Measurements from ENCODE around the gene MED26.

The MED26 gene

DNA sequence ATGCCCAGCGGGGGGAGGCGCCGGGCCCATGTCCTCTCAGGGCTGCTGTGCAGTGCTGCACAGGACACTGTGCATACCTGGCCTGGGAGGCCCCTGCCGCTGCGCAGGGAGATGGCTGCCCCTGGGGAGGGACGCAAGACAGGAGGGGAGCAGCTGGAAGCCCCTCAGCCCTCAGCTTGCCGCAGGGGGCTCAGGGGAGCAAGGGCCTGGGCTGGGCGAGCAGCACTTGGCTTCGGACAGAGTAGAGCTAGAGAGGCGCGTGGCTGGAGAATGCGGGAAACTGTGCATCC, 96.7 kb downstream of the MED26 start:
- Histone ChIP-seq H3K9me3 (ENCODE audit: control insufficient read depth in 1 of 2, low read length in 2 of 2) (no peaks in the 10 kb centered on the region), H3K27ac (ENCODE audit: low read length) (no peak overlapping the region), H3K4me1 (ENCODE audit: control insufficient read depth in 1 of 2, insufficient read depth in 2 of 2, low read length in 2 of 2) (no peaks in the 10 kb centered on the region), H3K27me3 (ENCODE audit: low read depth, low read length) (no peaks in the 10 kb centered on the region), H3K4me3 (ENCODE audit: low read depth in 1 of 2, low read length in 2 of 2) (no peak overlapping the region), H3K36me3 (ENCODE audit: control insufficient read depth in 1 of 2, insufficient read depth in 2 of 2, low read length in 2 of 2) (peaks cover 41 to 97% of the 10 kb centered on the region in 2 donors)

DNA sequence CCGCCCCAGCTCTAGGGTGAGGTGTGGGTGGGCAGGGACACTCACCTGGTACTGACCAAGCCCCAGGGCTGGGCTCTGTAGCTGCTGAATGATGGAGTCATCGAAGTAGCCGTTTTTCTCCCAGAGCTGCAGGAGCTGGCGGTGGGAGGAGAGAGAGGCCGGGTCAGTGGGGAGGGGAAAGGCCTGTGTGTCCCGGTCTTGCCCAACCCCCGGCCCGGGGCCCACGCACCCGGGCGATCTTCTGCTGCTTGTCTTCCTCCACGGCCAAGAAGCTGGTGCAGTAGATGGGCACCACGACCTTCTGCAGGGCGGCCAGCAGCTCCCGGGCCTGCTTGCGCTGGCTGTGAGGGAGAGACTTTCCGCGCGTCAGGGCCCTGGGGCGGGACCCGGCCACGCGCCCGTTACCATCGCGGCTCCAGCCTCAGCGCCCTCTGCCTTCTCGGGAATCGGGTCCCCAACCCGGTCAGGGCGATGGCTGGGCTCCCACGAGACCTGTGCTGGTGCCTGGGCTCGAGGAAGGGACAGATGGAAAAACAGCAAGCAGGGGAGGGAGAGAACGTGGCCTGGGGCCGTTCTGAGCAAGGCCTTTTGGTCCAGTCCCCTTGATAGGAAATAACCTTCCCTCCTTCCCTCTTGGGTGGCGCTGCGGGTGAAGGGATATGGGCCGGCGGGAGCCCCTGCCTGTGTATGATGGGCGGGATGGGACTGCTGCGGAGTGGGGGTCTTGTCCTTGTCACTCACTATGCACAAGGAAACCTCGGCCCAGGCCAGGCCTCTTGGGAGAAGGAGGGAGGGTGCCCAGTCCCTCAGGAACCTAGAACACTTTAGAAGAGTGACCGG, 97.2 kb downstream of the MED26 start:
- Histone ChIP-seq H3K4me1 (ENCODE audit: control insufficient read depth in 1 of 2, insufficient read depth in 2 of 2, low read length in 2 of 2) (no peaks in the 10 kb centered on the region), H3K4me3 (ENCODE audit: low read depth in 1 of 2, low read length in 2 of 2) (no peak overlapping the region), H3K27me3 (ENCODE audit: low read depth, low read length) (no peaks in the 10 kb centered on the region), H3K36me3 (ENCODE audit: control insufficient read depth in 1 of 2, insufficient read depth in 2 of 2, low read length in 2 of 2) (peaks cover 44 to 98% of the 10 kb centered on the region in 2 donors), H3K27ac (ENCODE audit: low read length) (no peak overlapping the region), H3K9me3 (ENCODE audit: control insufficient read depth in 1 of 2, low read length in 2 of 2) (no peaks in the 10 kb centered on the region)

DNA sequence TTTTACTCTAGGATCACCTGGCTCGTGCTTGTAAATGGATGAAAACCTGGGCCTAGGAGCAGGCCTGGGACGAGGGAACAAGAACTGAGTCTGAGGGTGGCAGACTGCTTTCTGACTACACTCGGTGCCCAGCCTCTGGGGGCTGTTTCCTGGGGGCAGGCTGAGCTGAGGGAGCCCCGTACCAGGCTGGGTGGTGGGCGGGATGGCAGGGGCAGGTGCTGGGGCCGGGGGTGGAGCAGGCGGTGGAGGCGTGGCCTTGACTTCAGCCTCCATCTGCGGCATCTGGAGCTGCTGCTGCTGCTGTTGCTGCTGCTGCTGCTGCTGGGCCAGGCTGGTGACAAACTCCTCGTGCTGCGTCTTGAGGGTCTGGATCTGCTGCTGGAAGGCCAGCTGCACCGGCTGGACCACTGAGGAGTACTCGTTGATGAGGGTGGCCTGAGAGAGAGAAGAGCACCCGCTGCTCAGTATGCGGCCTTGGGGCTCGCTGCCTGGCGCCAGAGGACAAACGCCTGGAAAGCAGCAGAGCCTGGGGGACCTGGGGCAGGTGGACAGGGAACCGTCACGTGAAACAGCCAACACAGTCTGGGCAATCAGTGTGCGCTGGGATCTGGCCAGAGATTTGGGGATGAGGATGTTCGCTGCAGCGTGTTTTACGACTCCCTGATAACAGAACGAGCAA, 98.4 kb downstream of the MED26 start:
- no peak overlapping the region for H3K27ac ChIP-seq (ENCODE audit: low read length)
- H3K27me3 ChIP-seq (ENCODE audit: low read depth, low read length): no peaks in the 10 kb centered on the region
- H3K4me1 ChIP-seq (ENCODE audit: control insufficient read depth in 1 of 2, insufficient read depth in 2 of 2, low read length in 2 of 2): no peaks in the 10 kb centered on the region
- H3K36me3 ChIP-seq (ENCODE audit: control insufficient read depth in 1 of 2, insufficient read depth in 2 of 2, low read length in 2 of 2): peaks cover 44 to 98% of the 10 kb centered on the region in 2 donors
- H3K4me3 ChIP-seq (ENCODE audit: low read depth in 1 of 2, low read length in 2 of 2): no peak overlapping the region
- H3K9me3 ChIP-seq (ENCODE audit: control insufficient read depth in 1 of 2, low read length in 2 of 2): no peaks in the 10 kb centered on the region

DNA sequence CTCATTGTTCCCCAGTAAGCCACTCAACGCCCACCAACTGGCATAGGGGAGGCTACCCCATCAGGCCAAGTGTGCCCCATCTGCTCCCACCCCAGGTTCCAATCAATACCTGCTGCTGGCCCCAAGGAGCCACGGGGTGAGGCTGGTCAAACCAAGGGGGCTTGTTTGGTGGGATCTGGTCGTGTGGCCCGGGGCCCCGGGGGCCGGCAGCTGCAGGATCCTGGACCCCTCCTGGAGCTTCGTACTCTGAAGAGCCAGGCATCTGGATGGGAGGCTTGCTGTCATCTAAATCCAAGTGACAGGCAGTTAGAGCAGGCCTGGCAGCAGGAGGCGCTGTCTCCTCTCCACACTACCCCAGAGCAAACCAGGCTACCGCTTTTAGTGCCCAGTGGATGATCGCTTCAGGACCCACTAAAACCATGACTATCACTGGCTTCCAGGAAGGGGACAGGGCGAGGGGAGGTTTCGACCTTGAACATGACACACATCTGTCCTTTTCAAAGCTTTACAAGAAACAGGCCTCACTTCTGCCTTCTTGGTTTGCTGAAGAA, 100.0 kb downstream of the MED26 start:
- no peak overlapping the region for H3K4me3 ChIP-seq (ENCODE audit: low read depth in 1 of 2, low read length in 2 of 2)
- H3K4me1 ChIP-seq (ENCODE audit: control insufficient read depth in 1 of 2, insufficient read depth in 2 of 2, low read length in 2 of 2): no peaks in the 10 kb centered on the region
- no peaks in the 10 kb centered on the region for H3K9me3 ChIP-seq (ENCODE audit: control insufficient read depth in 1 of 2, low read length in 2 of 2)
- H3K27ac ChIP-seq (ENCODE audit: low read length): no peak overlapping the region
- peaks cover 43 to 93% of the 10 kb centered on the region in 2 donors for H3K36me3 ChIP-seq (ENCODE audit: control insufficient read depth in 1 of 2, insufficient read depth in 2 of 2, low read length in 2 of 2)
- H3K27me3 ChIP-seq (ENCODE audit: low read depth, low read length): no peaks in the 10 kb centered on the region

DNA sequence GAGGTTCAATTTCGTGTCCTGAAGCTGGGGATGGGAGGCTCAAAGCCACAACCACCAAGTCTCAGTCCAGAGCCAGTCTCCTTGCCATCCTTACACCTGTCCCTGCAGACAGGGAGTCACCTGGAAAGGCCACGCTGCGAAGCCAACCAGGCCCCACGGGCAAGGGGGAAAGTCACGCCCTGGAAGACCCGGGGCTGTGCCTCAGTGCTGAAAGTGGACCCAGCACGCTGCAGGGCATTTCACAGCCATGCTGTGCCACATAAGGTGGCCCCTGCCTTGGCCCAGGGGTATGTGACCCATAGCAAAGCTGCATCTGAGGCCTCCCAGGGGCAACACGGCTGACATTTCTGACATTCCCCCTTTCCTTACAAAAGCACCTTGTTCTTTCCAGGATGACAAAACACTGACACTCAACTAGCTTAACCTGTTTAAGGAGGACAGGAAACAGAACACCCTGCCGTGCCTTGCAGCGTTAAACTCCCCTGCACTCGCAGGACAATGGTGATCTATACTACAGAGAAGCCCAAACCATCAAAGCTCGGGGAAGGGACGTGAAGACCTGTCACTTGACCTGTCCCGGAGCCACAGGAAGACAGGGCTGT, 100.6 kb downstream of the MED26 start:
- Histone ChIP-seq H3K9me3 (ENCODE audit: control insufficient read depth in 1 of 2, low read length in 2 of 2) (no peaks in the 10 kb centered on the region), H3K36me3 (ENCODE audit: control insufficient read depth in 1 of 2, insufficient read depth in 2 of 2, low read length in 2 of 2) (peaks cover 49 to 93% of the 10 kb centered on the region in 2 donors), H3K4me1 (ENCODE audit: control insufficient read depth in 1 of 2, insufficient read depth in 2 of 2, low read length in 2 of 2) (no peaks in the 10 kb centered on the region), H3K27ac (ENCODE audit: low read length) (no peak overlapping the region), H3K27me3 (ENCODE audit: low read depth, low read length) (no peaks in the 10 kb centered on the region), H3K4me3 (ENCODE audit: low read depth in 1 of 2, low read length in 2 of 2) (no peak overlapping the region)

DNA sequence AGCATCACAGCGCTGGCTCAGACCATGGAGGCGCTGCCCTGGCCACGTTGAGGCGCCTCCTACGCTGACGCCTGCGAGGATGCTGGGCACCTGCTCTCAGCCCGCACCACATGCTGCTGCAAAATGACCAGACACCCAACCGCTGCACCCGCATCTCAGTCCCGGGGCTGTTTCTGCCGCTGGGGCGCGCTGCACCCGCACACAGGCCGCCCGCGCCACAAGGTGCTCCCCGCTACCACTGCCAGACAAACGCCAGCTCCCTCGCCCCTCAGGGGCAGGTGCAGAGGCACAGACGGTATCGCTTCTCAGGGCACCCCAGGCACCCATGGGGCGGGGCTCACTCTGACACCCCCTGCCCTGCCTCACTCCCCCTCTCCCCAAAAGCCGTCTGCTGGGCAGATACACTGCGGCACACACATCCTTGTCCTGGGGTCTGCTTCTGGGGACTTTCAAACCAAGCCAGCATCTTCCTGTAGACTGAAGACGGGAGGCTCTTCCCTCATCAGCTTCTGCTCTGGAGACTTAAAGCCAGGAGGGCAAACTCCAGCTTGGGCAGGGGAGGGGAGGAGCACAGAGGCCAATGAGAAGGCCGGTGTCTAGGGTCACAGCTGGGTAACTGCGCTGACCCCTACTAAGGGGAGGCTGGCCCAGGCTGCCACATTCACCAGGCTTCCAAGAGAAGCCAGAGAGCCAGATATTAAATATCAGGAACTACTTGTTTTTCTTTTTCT, 102.1 kb downstream of the MED26 start:
- Histone ChIP-seq H3K27ac (ENCODE audit: low read length) (no peak overlapping the region), H3K36me3 (ENCODE audit: control insufficient read depth in 1 of 2, insufficient read depth in 2 of 2, low read length in 2 of 2) (peaks cover 48 to 92% of the 10 kb centered on the region in 2 donors), H3K4me3 (ENCODE audit: low read depth in 1 of 2, low read length in 2 of 2) (no peak overlapping the region)

DNA sequence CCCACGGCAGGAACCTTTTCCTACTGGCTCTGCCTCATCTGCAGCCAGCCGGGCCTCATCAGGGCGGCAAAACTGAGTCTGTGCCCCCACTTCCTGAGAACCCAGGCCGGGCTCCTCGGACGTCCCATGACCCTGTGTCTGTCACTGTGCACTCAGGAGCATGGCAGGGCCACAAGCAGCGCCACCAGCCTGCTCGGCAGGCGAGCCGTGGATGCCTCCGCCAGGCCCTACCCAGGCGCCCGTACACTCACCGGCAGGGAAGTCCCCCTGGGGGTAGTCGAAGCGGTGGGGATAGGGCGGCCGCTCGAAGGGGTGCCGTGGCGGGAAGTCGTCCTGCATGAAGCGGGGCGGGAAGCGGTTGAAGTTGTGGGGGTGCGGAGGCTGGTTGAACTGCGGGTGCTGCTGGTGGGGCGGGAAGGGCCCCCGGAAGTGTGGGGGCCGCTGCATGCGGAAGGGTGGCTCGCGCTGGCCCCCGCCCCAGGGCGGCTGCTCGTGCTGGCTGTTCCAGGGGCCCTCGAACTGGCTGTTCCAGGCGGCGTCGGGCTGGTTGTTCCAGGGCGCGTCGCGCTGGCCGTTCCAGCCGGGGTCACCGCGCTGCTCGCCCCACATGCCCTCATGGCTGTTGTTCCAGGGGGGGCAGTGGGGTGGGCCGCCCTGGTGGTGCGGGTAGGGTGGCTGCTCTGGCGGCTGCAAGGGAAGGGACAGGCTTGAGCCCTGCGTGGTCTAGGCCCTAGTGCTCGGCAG, 102.8 kb downstream of the MED26 start:
- H3K36me3 ChIP-seq (ENCODE audit: control insufficient read depth in 1 of 2, insufficient read depth in 2 of 2, low read length in 2 of 2): peaks cover 48 to 92% of the 10 kb centered on the region in 2 donors
- no peaks in the 10 kb centered on the region for H3K9me3 ChIP-seq (ENCODE audit: control insufficient read depth in 1 of 2, low read length in 2 of 2)
- no peak overlapping the region for H3K4me3 ChIP-seq (ENCODE audit: low read depth in 1 of 2, low read length in 2 of 2)
- no peak overlapping the region for H3K27ac ChIP-seq (ENCODE audit: low read length)
- H3K27me3 ChIP-seq (ENCODE audit: low read depth, low read length): no peaks in the 10 kb centered on the region
- H3K4me1 ChIP-seq (ENCODE audit: control insufficient read depth in 1 of 2, insufficient read depth in 2 of 2, low read length in 2 of 2): no peaks in the 10 kb centered on the region

More for the DNA sequence above, 102.1 kb downstream of the MED26 start:
- no peaks in the 10 kb centered on the region for H3K27me3 ChIP-seq (ENCODE audit: low read depth, low read length)
- no peaks in the 10 kb centered on the region for H3K9me3 ChIP-seq (ENCODE audit: control insufficient read depth in 1 of 2, low read length in 2 of 2)
- no peaks in the 10 kb centered on the region for H3K4me1 ChIP-seq (ENCODE audit: control insufficient read depth in 1 of 2, insufficient read depth in 2 of 2, low read length in 2 of 2)

Measured in muscle layer of duodenum (tissue), 2 donors.